SU-DHL-6 (cell line): ENCODE results near the gene SCO1.

Experiments
- EZH2phosphoT487 ChIP-seq: fragments of 200-600 bp; sonication (generic), shearing (Covaris generic); conservative IDR thresholded peaks from 2 replicates; pipeline ENCODE4 v1.6.1; 2018; ENCODE audit warnings: mild to moderate bottlenecking, antibody characterized with exemption, low read length, moderate library complexity, mixed read lengths
- TF ChIP-seq, protein P1 (sequence below): fragments of 200-600 bp; sonication (generic); IDR thresholded peaks from one replicate; pipeline ENCODE4 v1.5.1; 2017; ENCODE audit warnings: antibody characterized with exemption, mild to moderate bottlenecking, low read length, moderate library complexity; ENCODE audit not compliant: insufficient read depth, poor library complexity, severe bottlenecking

- TF ChIP-seq, protein P1, sequence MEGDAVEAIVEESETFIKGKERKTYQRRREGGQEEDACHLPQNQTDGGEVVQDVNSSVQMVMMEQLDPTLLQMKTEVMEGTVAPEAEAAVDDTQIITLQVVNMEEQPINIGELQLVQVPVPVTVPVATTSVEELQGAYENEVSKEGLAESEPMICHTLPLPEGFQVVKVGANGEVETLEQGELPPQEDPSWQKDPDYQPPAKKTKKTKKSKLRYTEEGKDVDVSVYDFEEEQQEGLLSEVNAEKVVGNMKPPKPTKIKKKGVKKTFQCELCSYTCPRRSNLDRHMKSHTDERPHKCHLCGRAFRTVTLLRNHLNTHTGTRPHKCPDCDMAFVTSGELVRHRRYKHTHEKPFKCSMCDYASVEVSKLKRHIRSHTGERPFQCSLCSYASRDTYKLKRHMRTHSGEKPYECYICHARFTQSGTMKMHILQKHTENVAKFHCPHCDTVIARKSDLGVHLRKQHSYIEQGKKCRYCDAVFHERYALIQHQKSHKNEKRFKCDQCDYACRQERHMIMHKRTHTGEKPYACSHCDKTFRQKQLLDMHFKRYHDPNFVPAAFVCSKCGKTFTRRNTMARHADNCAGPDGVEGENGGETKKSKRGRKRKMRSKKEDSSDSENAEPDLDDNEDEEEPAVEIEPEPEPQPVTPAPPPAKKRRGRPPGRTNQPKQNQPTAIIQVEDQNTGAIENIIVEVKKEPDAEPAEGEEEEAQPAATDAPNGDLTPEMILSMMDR, result no peak
- TF ChIP-seq EZH2phosphoT487, result no peak
Observed at GRCh38 chr17:10733666-10734065, 36.3 kb upstream of the SCO1 start.
